Endothelial cell of umbilical vein (primary cell): ENCODE results near the gene PRPH. TPM values are rescaled to one million over a fixed set of nuclear protein-coding genes. Genes with fewer than 3 reads are reported as not detected.

Experiments
- BruUV-seq: library from RNA; stranded (reverse); fragments of 400-500 nt; replicated peaks from 2 replicates; lab custom pipeline; 2021; lab: Mats Ljungman, UMichigan
- CTCF ChIA-PET: fragments of 300-600, 350-600 bp; sonication (Branson Sonifier 250); formaldehyde crosslinking; loops from one replicate; lab custom pipeline; 2021; ENCODE audit warnings: antibody characterized with exemption, inconsistent platforms; lab: Charles Lee
- POLR2A ChIA-PET: fragments of 300-600, 350-600 bp; sonication (Branson Sonifier 250); formaldehyde crosslinking; loops from one replicate; lab custom pipeline; 2021; ENCODE audit warnings: antibody characterized with exemption, inconsistent platforms; lab: Charles Lee
- DNase-seq: peaks from one replicate; pipeline ENCODE4 v3.0.0-alpha.2; 2011; ENCODE audit warnings: low read depth, low spot score
- FAIRE-seq: peaks from 2 replicates; lab custom pipeline; 2011; peaks lifted over from hg19 to GRCh38; lab: Jason Lieb, UNC
- H2AFZ ChIP-seq: 2 replicates; pipeline ENCODE4 v1.6.0; 2012; ENCODE audit warnings: low read depth, low read length, control low read depth, inconsistent platforms
- H3K27ac ChIP-seq: 2 replicates; pipeline ENCODE4 v1.5.1; 2011; ENCODE audit warnings: low read depth, mild to moderate bottlenecking, control low read depth, low read length, moderate library complexity; ENCODE audit not compliant: insufficient read depth
- H3K27me3 ChIP-seq, 2 experiments: 2 replicates each; pipeline versions ENCODE4 v1.6.0 to v1.6.1; 2011; ENCODE audit warnings: low read length in 2 of 2, mixed read lengths in 1 of 2; ENCODE audit not compliant: control insufficient read depth in 2 of 2, insufficient read depth in 2 of 2
- H3K36me3 ChIP-seq, 2 experiments: 2 replicates in 1 of 2; 3 replicates in 1 of 2; pipeline ENCODE4 v1.5.1; 2011; ENCODE audit warnings: low read length in 2 of 2, mild to moderate bottlenecking in 1 of 2, moderate library complexity in 1 of 2; ENCODE audit not compliant: control insufficient read depth in 2 of 2, insufficient read depth in 2 of 2; ENCODE audit errors: extremely low read depth in 1 of 2
- H3K4me1 ChIP-seq: 3 replicates; pipeline ENCODE4 v1.5.1; 2011; ENCODE audit warnings: mild to moderate bottlenecking, low read length; ENCODE audit not compliant: control insufficient read depth, insufficient read depth; ENCODE audit errors: extremely low read depth
- H3K4me2 ChIP-seq: 2 replicates; pipeline ENCODE4 v1.6.1; 2011; ENCODE audit warnings: low read length, control low read depth, mixed read lengths; ENCODE audit not compliant: insufficient read depth
- H3K4me3 ChIP-seq, 3 experiments: fragments of 200-600 bp in 1 of 3; sonication (generic), shearing (Covaris generic) in 1 of 3; replicated peaks in 1 of 3; 2 replicates each; pipeline ENCODE4 v1.5.1; 2011 to 2016; ENCODE audit warnings: control low read depth in 3 of 3, low read length in 3 of 3, mild to moderate bottlenecking in 2 of 3, inconsistent platforms in 1 of 3, low read depth in 1 of 3, moderate library complexity in 1 of 3; ENCODE audit not compliant: insufficient read depth in 1 of 3
- H3K79me2 ChIP-seq: 2 replicates; pipeline ENCODE4 v1.6.0; 2012; ENCODE audit warnings: low read length, inconsistent platforms; ENCODE audit not compliant: control insufficient read depth, insufficient read depth
- H3K9ac ChIP-seq: replicated peaks from 2 replicates; pipeline ENCODE3; 2011; ENCODE audit warnings: low read length, control low read depth; ENCODE audit not compliant: insufficient read depth; ENCODE audit errors: extremely low read depth
- H3K9me1 ChIP-seq: replicated peaks from 3 replicates; pipeline ENCODE4 v1.6.0; 2011; ENCODE audit warnings: mild to moderate bottlenecking, low read length; ENCODE audit not compliant: control insufficient read depth, insufficient read depth; ENCODE audit errors: extremely low read depth
- H3K9me3 ChIP-seq: replicated peaks from 2 replicates; pipeline ENCODE4 v1.5.1; 2012; ENCODE audit warnings: low read length, inconsistent platforms; ENCODE audit not compliant: control insufficient read depth, insufficient read depth
- H4K20me1 ChIP-seq: replicated peaks from 2 replicates; pipeline ENCODE3; 2011; ENCODE audit warnings: mild to moderate bottlenecking, low read length; ENCODE audit not compliant: control insufficient read depth, insufficient read depth; ENCODE audit errors: extremely low read depth
- CTCF ChIP-seq, 2 donors: IDR thresholded peaks; 1 replicate in 1 of 2; 2 replicates in 1 of 2; pipeline ENCODE4 v1.5.1; 2011; ENCODE audit warnings: low read length in 2 of 2, mild to moderate bottlenecking in 2 of 2, moderate library complexity in 2 of 2, control low read depth in 1 of 2, inconsistent platforms in 1 of 2, low read depth in 1 of 2; ENCODE audit not compliant: insufficient read depth in 1 of 2; ENCODE audit errors: extremely low read depth in 1 of 2
- EZH2 ChIP-seq: IDR thresholded peaks from 2 replicates; pipeline ENCODE4 v1.6.1; 2012; ENCODE audit warnings: borderline replicate concordance, low read depth, mild to moderate bottlenecking, moderate library complexity, low read length, inconsistent platforms; ENCODE audit not compliant: severe bottlenecking
- FOS ChIP-seq: IDR thresholded peaks from 2 replicates; pipeline ENCODE4 v1.6.1; 2011; ENCODE audit warnings: mild to moderate bottlenecking, low read length, moderate library complexity, borderline replicate concordance; ENCODE audit not compliant: insufficient read depth
- GATA2 ChIP-seq: IDR thresholded peaks from 2 replicates; pipeline ENCODE4 v1.7.0; 2011; ENCODE audit warnings: low read depth, mild to moderate bottlenecking, moderate library complexity, mixed read lengths, low read length; ENCODE audit not compliant: insufficient read length, insufficient read depth
- JUN ChIP-seq: IDR thresholded peaks from 2 replicates; pipeline ENCODE4 v1.6.1; 2011; ENCODE audit warnings: borderline replicate concordance, low read depth; ENCODE audit not compliant: insufficient read length, insufficient read depth
- MYC ChIP-seq: IDR thresholded peaks from one replicate; pipeline ENCODE4 v1.6.1; 2011; ENCODE audit warnings: mild to moderate bottlenecking, low read depth, low read length
- POLR2A ChIP-seq: IDR thresholded peaks from 2 replicates; pipeline ENCODE4 v1.6.1; 2012; ENCODE audit warnings: low read depth, mild to moderate bottlenecking, control low read depth, low read length
- POLR2AphosphoS5 ChIP-seq: IDR thresholded peaks from 2 replicates; pipeline ENCODE4 v1.6.1; 2012; ENCODE audit warnings: low read depth, mild to moderate bottlenecking, control low read depth, low read length, moderate library complexity; ENCODE audit not compliant: insufficient read depth
- dilution Hi-C: fragments of 300-500 bp; cut with MboI; formaldehyde crosslinking; loops from one replicate; pipeline ENCODE4 v1.15.0; 2019; ENCODE audit warnings: low sequenced_read_pairs; ENCODE audit not compliant: extremely low pct_ligation_motif_present
- intact Hi-C: fragments of 100-400 bp; cut with micrococcal nuclease; formaldehyde crosslinking; loops from one replicate; pipeline ENCODE4 v1.10.0; 2022
- polyA plus RNA-seq, 4 experiments: library from polyadenylated mRNA; depleted of rRNA in 3 of 4; stranded (reverse) in 3 of 4; unstranded in 1 of 4; fragments of >200 nt; gene quantifications; 2 replicates each; pipeline versions ENCODE4 v1.2.1 to v1.2.3, GENCODE V29; 2011 to 2012; ENCODE audit warnings: missing spikeins in 1 of 4
- total RNA-seq: library from RNA; stranded (reverse); gene quantifications from 2 replicates; pipeline ENCODE4 v1.2.3, GENCODE V29; 2021
- TF ChIP-seq, protein P1 (sequence below): IDR thresholded peaks from 2 replicates; pipeline ENCODE4 v1.6.1; 2011; ENCODE audit not compliant: insufficient read depth, insufficient read length

The PRPH gene
- total and polyA plus RNA-seq, 2 donors (not counting 3 experiments of a cell fraction or from before 2014, with no cell fraction given): not detected

GRCh38 chr12:49338830-49339463 lies 44.0 kb downstream of the PRPH start:
- Histone ChIP-seq H3K27ac (no peak overlapping the region), H3K9me1 (no peaks in the 10 kb centered on the region), H3K79me2 (no peaks in the 10 kb centered on the region), H4K20me1 (no peaks in the 10 kb centered on the region), H3K4me3 (no peak overlapping the region), H3K27me3 (peaks cover 58 to 75% of the 10 kb centered on the region in 2 experiments), H3K4me2 (no peak overlapping the region), H3K36me3 (no peaks in the 10 kb centered on the region), H2AFZ (no peak overlapping the region), H3K4me1 (peaks cover 12% of the 10 kb centered on the region), H3K9me3 (no peaks in the 10 kb centered on the region), H3K9ac (no peak overlapping the region)
- intact Hi-C loops (no loop called here), dilution Hi-C loops (no loop called here)
- no peak for FAIRE-seq
- no peak for DNase-seq
- BruUV-seq: no TSS peak
- TF ChIP-seq JUN: no peak
- no peak for TF ChIP-seq GATA2
- no peak for TF ChIP-seq CTCF (IDR thresholded peaks at IDR 0.05; ENCODE audit: extremely low read depth in 1 of 2, insufficient read depth in 1 of 2, low read depth in 1 of 2, low read length in 2 of 2)
- no peak for TF ChIP-seq MYC
- TF ChIP-seq POLR2AphosphoS5: no peak
- no peak for TF ChIP-seq EZH2
- TF ChIP-seq POLR2A: no peak
- TF ChIP-seq FOS: no peak
- TF ChIP-seq, protein P1, sequence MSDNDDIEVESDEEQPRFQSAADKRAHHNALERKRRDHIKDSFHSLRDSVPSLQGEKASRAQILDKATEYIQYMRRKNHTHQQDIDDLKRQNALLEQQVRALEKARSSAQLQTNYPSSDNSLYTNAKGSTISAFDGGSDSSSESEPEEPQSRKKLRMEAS: no peak
- ChIA-PET POLR2A (interaction anchor here (0.6 kb wide), 1 partner anchor 444 kb away, joined by 5 read pairs; no protein-coding TSS in a partner anchor), CTCF (interaction anchor here (0.9 to 9.0 kb wide), 4 partner anchors 10 to 50 kb away, joined by 3 to 280 read pairs (median 16); partner anchors contain the start of gene DNAJC22)
